MCF 10A (cell line): Measurements from ENCODE around the gene KIAA0408. TPM values are rescaled to one million over a fixed set of nuclear protein-coding genes. Genes with fewer than 3 reads are reported as not detected.

ENCODE experiments used
- BruUV-seq: library from RNA; stranded (reverse); fragments of 400-500 nt; replicated peaks from 2 replicates; lab custom pipeline; 2021; lab: Mats Ljungman, UMichigan
- CTCF ChIA-PET: fragments of 300-600 bp; sonication (Branson Sonifier 250); formaldehyde crosslinking; extraction: SDS; loops from one replicate; lab custom pipeline; 2021; ENCODE audit warnings: antibody characterized with exemption, inconsistent platforms; lab: Yijun Ruan, JAX
- POLR2A ChIA-PET: fragments of 300-600, 350-650 bp; sonication (Branson Sonifier 250); formaldehyde crosslinking; extraction: SDS; loops from one replicate; lab custom pipeline; 2020; ENCODE audit warnings: antibody characterized with exemption, inconsistent platforms; lab: Yijun Ruan, JAX
- DNase-seq: peaks from one replicate; pipeline ENCODE4 v3.0.0-alpha.2; 2018; ENCODE audit not compliant: unreplicated experiment
- H3K27ac Mint-ChIP-seq: one replicate; pipeline ENCODE4 v1.8.0; 2022; ENCODE audit warnings: mild to moderate bottlenecking, low read depth, mixed read lengths; ENCODE audit not compliant: unreplicated experiment
- H3K27me3 Mint-ChIP-seq: one replicate; pipeline ENCODE4 v1.8.0; 2022; ENCODE audit warnings: mixed read lengths; ENCODE audit not compliant: insufficient read depth, unreplicated experiment
- H3K36me3 Mint-ChIP-seq: one replicate; pipeline ENCODE4 v1.8.0; 2022; ENCODE audit warnings: mild to moderate bottlenecking, moderate library complexity, mixed read lengths; ENCODE audit not compliant: insufficient read depth, unreplicated experiment
- H3K4me1 Mint-ChIP-seq: one replicate; pipeline ENCODE4 v1.8.0; 2022; ENCODE audit warnings: mixed read lengths; ENCODE audit not compliant: insufficient read depth, unreplicated experiment
- H3K4me3 Mint-ChIP-seq: one replicate; pipeline ENCODE4 v1.8.0; 2022; ENCODE audit warnings: mild to moderate bottlenecking, moderate library complexity, mixed read lengths; ENCODE audit not compliant: unreplicated experiment
- H3K9me3 Mint-ChIP-seq: one replicate; pipeline ENCODE4 v1.8.0; 2022; ENCODE audit warnings: mixed read lengths; ENCODE audit not compliant: unreplicated experiment
- CTCF ChIP-seq: fragments of 200-600 bp; IDR thresholded peaks from one replicate; pipeline ENCODE4 v1.8.0; 2022; ENCODE audit warnings: antibody characterized with exemption, mild to moderate bottlenecking; ENCODE audit not compliant: unreplicated experiment
- intact Hi-C: fragments of 100-400 bp; cut with micrococcal nuclease; formaldehyde crosslinking; loops from 2 replicates; pipeline ENCODE4 v1.14.1; 2022
- total RNA-seq: library from RNA; stranded (reverse); gene quantifications from 2 replicates; pipeline ENCODE4 v1.2.3, GENCODE V29; 2022

The KIAA0408 gene
- total RNA-seq, 1 experiment from 2014 or later, result not detected

GRCh38 chr6:127481111-127481510, 21.9 kb upstream of the KIAA0408 start:
- Mint-ChIP-seq H3K4me3 (no peak overlapping the region), H3K27me3 (no peaks in the 10 kb centered on the region), H3K9me3 (peaks cover 7% of the 10 kb centered on the region), H3K27ac (no peak overlapping the region), H3K4me1 (peaks cover 33% of the 10 kb centered on the region), H3K36me3 (no peaks in the 10 kb centered on the region)
- TF ChIP-seq CTCF, result no peak
- CTCF ChIA-PET, result interaction anchor here (1.1 to 1.9 kb wide), 2 partner anchors 15 to 139 kb away, joined by 3 to 10 read pairs; no protein-coding TSS in a partner anchor
- DNase-seq, result no peak
- BruUV-seq, result no TSS peak
- intact Hi-C loops, result no loop called here
- POLR2A ChIA-PET, result interaction anchor here (0.5 kb wide), 1 partner anchor 25 kb away, joined by 3 read pairs; no protein-coding TSS in a partner anchor

GRCh38 chr6:127477658-127478057, 18.5 kb upstream of the KIAA0408 start:
- POLR2A ChIA-PET, result no interaction called here
- no peaks in the 10 kb centered on the region for H3K36me3 Mint-ChIP-seq
- no peak for TF ChIP-seq CTCF
- CTCF ChIA-PET, result interaction anchor here (0.6 to 1.0 kb wide), 2 partner anchors 12 to 1637 kb away, joined by 3 to 4 read pairs; no protein-coding TSS in a partner anchor
- H3K4me1 Mint-ChIP-seq, result peaks cover 17% of the 10 kb centered on the region
- H3K4me3 Mint-ChIP-seq, result no peak overlapping the region
- no peak overlapping the region for H3K27ac Mint-ChIP-seq
- H3K9me3 Mint-ChIP-seq, result peaks cover 7% of the 10 kb centered on the region
- no peak for DNase-seq
- H3K27me3 Mint-ChIP-seq, result no peaks in the 10 kb centered on the region
- no TSS peak for BruUV-seq
- intact Hi-C loops, result no loop called here

- POLR2A ChIA-PET, result interaction anchor here (0.8 kb wide), 1 partner anchor 10 kb away, joined by 3 read pairs; no protein-coding TSS in a partner anchor
- CTCF ChIA-PET, result interaction anchor here (1.1 to 1.3 kb wide), 4 partner anchors 10 to 165 kb away, joined by 3 to 4 read pairs (median 3); no protein-coding TSS in a partner anchor
- Mint-ChIP-seq H3K4me3 (no peak overlapping the region), H3K27ac (no peak overlapping the region), H3K9me3 (peaks cover 7% of the 10 kb centered on the region), H3K27me3 (no peaks in the 10 kb centered on the region), H3K36me3 (no peaks in the 10 kb centered on the region), H3K4me1 (no peaks in the 10 kb centered on the region)
- intact Hi-C loops, result no loop called here
- no peak for TF ChIP-seq CTCF
- BruUV-seq, result no TSS peak
- DNase-seq, result no peak
Measured at GRCh38 chr6:127475823-127476176, 16.6 kb upstream of the KIAA0408 start.

GRCh38 chr6:127475135-127475822, 16.1 kb upstream of the KIAA0408 start:
- no peak overlapping the region for H3K4me3 Mint-ChIP-seq
- H3K36me3 Mint-ChIP-seq, result no peaks in the 10 kb centered on the region
- no peak for DNase-seq
- POLR2A ChIA-PET, result interaction anchor here (0.7 kb wide), 1 partner anchor 11 kb away, joined by 3 read pairs; no protein-coding TSS in a partner anchor
- H3K4me1 Mint-ChIP-seq, result no peaks in the 10 kb centered on the region
- H3K9me3 Mint-ChIP-seq, result peaks cover 7% of the 10 kb centered on the region
- no peak for TF ChIP-seq CTCF
- no peak overlapping the region for H3K27ac Mint-ChIP-seq
- CTCF ChIA-PET, result interaction anchor here (1.2 to 1.3 kb wide), 3 partner anchors 10 to 41 kb away, joined by 3 to 4 read pairs (median 3); no protein-coding TSS in a partner anchor
- no TSS peak for BruUV-seq
- no peaks in the 10 kb centered on the region for H3K27me3 Mint-ChIP-seq
- intact Hi-C loops, result no loop called here
